Activated naive CD4-positive, alpha-beta T cell (primary cell): Measurements from ENCODE around the gene VWCE.
"Not testable (repeated sequence)": the region's sequence is repeated elsewhere in the genome, so short reads cannot be mapped to it uniquely, and the experiment has no call there.

ENCODE experiments used
- DNase-seq, 4 experiments: peaks; one replicate each; lab custom pipeline; 2025; lab: John Stamatoyannopoulos, UW

Gene VWCE

DNA sequence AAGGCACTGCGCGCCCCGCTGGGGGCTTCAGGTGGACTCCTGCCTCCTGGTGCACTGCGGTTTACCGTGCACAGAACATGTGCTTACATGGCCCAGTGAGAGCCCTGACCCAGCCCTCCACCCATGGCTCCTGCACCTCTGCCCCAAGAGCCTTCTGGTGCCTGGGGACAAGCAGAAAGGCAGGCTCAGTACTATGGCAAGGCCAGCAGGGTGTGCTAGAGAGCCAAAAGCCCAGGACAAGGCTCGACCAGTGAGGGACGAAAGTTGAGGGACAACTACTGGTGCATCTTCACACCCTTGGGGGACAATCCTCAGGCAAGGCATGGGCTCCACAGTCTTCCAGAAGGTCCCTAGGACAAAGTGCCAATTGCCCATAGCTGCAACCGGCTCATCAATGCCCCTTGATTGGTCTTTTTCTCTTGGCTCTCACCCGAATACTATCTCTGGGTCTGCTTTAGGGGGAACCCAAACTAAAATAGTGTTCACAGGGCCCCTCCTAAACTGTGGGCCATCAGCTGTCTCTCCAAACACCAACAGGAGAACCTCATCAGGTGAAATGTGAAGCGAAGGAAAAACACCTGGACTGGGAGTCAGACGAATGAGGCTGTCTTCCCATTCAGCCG is 40.6 kb downstream of the VWCE start:
- peak; percentile 17 to 44 (median 31) for DNase-seq

DNA sequence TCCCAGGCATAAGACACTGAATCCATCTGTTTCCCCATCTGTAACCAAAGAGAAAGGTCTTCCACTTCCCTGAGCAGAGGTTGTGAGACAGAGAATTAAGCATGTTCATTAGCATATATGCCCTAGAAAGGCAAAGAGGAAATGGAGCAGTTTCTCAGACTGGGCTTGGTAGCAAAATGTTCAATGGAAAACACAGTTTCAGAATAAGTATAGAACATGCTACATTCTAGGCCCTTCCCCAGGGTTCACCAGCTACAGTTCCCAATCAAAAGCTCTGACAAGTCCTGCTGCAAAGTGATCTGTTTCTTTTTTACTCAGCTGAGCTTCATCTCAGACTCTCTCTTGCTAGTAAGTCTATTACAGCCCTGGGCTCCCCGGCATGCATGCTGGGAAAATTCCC is 42.8 kb downstream of the VWCE start:
- DNase-seq = not testable (repeated sequence)

DNA sequence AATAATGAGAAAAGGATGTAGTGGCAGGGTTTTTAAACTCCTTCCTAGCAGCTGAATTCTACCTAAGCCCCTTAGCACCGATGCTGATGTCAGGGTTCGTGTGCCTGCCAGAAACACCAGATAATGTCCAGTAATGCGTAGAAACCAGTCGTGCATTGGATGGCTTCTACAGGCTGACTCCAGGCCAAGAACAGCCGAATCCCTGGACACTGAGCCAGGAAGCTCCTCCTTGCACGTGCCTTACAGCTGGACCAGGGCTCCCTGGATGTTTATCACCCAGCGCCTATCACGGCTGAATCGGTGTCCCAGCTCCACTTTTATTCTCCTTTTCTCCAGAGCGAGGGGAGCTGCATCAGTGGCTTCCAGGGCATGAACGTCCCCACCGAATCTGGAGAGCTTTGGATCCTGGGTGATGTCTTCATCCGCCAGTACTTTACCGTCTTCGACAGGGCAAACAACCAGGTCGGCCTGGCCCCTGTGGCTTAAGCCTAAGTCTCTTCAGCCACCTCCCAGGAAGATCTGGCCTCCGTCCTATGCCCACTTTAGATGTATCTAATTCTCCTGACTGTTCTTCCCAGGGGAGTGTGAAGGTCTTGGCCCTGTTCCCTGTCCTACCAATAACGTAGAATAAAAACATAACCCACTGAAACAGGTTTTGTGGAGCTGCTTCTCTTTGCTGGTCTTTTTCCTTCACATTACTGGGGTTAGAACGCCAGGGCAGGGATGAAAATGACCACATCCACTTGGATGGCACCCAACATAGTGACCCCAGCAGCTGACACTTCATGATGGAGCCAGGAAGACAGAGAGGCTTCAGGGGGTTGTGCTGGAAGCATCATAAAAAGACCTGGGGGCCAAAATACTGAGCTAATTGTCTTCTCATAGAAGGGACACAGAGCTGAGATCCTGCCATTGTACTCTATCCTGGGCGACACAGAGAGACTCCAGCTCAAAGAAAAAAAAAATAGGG is 44.0 kb downstream of the VWCE start:
- DNase-seq = not testable (repeated sequence)

DNA sequence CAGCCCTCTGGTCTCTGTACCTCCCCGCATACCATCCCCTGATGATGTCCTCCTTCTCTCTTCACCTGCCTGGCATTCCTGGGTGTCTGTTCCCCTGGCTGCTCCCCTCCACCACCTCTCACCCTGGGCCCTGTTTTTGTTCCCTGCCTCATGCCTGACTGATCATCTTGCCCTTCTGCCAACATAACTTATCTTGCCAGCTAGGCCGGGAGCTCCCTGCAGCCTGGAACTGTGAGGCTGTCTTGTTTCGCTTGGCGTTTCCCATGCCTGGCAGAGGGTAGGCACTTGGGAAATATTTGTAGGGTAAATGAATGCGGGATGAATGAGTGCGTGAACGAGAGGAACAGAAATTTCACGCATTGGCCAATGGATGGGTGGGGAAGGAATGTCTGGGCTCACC is 45.9 kb downstream of the VWCE start:
- not testable (repeated sequence) for DNase-seq

DNA sequence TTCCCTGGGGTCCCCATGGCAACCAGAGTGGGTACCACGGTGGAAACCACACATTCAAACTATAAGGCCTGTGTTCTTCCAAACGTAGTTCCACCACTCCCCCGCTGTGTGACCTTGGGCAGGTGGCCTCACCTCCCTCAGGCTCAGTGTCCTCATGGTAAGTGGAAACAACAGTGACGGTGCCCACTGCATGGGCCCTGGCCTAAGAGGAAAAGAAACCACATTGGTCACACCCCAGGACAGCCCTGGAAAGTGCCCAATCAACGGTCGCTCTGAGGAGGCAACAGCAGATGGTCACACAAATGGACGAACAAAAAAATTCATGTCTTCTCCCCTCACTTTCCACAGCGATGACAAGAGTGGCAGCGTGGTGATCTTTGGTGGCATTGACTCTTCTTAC is 47.0 kb downstream of the VWCE start:
- not testable (repeated sequence) for DNase-seq

DNA sequence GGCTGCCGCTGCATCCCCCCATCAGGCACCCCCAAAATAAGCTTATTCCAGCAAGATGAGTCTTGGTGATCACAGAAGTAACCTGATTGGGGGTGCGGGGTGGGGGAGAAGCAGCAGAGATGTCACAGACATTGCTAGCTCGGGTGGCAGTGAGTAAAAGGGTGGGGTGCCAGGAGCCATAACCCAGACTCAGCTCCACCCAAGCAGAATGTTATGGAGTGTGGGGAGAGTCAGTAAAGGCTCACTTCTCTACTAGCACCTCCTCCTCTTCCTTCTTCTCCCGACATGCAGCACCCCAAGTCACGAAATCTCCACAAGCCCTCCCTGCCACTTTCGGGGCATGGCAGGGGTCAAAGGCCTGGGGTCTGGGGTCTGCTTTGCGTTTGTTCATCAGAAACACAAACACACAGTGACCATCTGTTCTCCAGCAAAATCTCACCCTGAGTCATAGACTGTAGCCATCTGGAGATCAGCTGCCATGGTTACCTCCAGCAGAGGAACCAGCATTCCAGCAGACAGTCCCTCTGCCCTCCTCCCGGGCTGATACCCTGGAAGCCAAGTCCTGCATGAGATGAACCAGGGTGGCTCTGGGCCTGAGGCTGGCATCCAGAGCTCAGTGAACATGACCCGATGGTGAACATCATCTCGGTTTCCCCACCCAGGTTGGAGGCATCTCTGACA is 49.7 kb downstream of the VWCE start:
- DNase-seq = not testable (repeated sequence)

DNA sequence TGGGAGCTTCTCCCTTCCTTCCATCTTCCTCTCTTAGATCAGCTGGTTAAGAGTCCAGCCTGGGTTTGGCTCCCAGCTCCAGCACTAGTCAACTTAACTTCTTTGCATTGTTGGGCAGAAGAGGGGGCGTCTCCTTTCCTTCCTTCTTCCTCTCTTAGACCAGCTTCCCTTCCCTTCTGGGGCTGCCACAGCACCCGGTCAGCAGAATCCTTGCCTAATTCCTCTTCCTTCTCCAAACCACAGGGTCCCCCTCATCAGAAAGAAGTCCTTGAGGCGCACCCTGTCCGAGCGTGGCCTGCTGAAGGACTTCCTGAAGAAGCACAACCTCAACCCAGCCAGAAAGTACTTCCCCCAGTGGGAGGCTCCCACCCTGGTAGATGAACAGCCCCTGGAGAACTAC is 53.6 kb downstream of the VWCE start:
- not testable (repeated sequence) for DNase-seq

DNA sequence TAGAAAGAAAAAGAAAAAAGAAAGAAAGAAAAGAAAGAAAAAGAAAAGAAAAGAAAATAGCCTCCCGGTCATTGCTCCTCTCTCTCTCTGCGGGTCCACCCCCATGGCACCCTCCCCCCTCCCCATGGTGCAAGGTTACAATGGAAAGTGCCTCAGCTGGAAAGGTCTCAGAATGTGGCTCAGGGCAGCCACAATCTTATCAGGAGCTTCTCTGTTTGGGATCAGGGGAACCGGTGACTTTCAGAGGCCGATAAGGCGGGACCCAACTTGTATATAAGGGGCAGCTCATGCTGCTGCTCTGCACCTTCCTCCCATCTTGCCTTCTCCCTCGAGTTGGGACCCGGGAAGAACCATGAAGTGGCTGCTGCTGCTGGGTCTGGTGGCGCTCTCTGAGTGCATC is 54.2 kb downstream of the VWCE start, which contains the start of gene PGA5:
TSS of gene PGA5 (plus strand) at position 301 of the 400 bp plus-strand sequence. CDS start at position 353, 52 bp downstream.
- DNase-seq = not testable (repeated sequence)

DNA sequence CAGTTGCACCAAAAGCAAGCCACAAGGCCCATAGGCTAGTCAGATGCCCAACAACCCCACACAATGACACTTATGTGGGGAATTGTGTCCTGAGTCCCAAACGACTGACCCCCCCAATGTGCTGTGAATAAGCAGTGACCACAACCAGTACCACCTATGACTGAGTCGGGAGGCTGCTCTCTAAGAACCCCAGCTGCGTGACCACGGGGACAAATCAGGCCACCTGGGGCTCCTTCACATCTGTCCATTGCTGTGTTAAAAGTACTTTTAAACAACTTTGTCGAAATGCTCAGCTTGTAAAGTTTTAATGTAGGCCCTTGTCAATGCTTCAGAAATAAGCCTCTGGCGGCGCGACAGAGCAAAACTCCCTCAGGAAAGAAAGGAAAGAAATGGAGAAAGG is 54.8 kb downstream of the VWCE start:
- not testable (repeated sequence) for DNase-seq

DNA sequence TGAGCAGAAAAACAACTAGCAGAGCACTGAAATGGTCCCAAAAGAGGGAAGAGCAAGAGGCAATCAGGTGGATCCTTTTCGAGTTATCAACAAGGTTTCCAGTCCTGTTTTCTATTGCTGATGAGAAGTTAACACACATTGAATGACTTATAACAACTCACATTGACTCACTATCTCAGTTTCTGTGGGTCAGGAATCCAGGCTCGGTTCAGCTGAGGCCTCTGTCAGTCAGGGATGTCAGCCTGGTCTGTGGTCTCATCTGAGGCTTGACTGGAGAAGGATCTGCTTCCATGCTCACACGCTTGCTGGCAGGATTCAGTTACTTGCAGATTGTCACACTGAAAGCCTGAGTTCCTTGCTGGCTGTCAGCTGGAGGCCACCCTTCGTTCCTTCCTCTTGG is 58.0 kb downstream of the VWCE start:
- DNase-seq = not testable (repeated sequence)

DNA sequence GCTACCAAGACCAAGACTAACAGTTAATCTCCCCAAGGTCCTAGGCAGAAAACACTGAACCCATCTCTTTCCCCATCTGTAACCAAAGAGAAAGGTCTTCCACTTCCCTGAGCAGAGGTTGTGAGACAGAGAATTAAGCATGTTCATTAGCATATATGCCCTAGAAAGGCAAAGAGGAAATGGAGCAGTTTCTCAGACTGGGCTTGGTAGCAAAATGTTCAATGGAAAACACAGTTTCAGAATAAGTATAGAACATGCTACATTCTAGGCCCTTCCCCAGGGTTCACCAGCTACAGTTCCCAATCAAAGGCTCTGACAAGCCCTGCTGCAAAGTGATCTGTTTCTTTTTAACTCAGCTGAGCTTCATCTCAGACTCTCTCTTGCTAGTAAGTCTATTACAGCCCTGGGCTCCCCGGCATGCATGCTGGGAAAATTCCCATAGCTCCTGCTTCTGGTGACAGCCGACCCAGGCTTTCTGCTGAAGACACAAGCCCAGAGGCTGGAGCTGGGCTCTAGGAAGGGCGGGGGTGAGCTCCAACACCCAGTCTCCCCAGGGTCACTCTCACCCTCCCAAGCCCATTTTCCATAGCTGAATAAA is 62.5 kb downstream of the VWCE start:
- DNase-seq = not testable (repeated sequence)

DNA sequence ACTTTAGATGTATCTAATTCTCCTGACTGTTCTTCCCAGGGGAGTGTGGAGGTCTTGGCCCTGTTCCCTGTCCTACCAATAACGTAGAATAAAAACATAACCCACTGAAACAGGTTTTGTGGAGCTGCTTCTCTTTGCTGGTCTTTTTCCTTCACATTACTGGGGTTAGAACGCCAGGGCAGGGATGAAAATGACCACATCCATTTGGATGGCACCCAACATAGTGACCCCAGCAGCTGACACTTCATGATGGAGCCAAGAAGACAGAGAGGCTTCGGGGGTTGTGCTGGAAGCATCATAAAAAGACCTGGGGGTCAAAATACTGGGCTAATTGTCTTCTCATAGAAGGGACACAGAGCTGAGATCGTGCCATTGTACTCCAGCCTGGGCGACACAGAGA is 63.5 kb downstream of the VWCE start:
- not testable (repeated sequence) for DNase-seq

DNA sequence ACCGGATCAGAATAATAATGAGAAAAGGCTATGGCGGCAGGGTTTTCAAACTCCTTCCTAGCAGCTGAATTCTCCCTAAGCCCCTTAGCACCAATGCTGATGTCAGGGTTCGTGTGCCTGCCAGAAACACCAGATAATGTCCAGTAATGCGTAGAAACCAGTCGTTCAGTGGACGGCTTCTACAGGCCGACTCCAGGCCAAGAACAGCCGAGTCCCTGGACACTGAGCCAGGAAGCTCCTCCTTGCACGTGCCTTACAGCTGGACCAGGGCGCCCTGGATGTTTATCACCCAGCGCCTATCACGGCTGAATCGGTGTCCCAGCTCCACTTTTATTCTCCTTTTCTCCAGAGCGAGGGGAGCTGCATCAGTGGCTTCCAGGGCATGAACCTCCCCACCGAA is 64.1 kb downstream of the VWCE start:
- DNase-seq = not testable (repeated sequence)

DNA sequence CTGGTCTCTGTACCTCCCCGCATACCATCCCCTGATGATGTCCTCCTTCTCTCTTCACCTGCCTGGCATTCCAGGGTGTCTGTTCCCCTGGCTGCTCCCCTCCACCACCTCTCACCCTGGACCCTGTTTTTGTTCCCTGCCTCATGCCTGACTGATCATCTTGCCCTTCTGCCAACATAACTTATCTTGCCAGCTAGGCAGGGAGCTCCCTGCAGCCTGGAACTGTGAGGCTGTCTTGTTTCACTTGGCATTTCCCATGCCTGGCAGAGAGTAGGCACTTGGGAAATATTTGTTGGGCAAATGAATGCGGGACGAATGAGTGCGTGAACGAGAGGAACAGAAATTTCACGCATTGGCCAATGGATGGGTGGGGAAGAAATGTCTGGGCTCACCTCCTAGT is 65.7 kb downstream of the VWCE start:
- not testable (repeated sequence) for DNase-seq

DNA sequence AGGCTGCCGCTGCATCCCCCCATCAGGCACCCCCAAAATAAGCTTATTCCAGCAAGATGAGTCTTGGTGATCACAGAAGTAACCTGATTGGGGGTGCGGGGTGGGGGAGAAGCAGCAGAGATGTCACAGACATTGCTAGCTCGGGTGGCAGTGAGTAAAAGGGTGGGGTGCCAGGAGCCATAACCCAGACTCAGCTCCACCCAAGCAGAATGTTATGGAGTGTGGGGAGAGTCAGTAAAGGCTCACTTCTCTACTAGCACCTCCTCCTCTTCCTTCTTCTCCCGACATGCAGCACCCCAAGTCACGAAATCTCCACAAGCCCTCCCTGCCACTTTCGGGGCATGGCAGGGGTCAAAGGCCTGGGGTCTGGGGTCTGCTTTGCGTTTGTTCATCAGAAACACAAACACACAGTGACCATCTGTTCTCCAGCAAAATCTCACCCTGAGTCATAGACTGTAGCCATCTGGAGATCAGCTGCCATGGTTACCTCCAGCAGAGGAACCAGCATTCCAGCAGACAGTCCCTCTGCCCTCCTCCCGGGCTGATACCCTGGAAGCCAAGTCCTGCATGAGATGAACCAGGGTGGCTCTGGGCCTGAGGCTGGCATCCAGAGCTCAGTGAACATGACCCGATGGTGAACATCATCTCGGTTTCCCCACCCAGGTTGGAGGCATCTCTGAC is 68.5 kb downstream of the VWCE start:
- not testable (repeated sequence) for DNase-seq

DNA sequence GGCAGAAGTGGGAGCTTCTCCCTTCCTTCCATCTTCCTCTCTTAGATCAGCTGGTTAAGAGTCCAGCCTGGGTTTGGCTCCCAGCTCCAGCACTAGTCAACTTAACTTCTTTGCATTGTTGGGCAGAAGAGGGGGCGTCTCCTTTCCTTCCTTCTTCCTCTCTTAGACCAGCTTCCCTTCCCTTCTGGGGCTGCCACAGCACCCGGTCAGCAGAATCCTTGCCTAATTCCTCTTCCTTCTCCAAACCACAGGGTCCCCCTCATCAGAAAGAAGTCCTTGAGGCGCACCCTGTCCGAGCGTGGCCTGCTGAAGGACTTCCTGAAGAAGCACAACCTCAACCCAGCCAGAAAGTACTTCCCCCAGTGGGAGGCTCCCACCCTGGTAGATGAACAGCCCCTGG is 72.4 kb downstream of the VWCE start:
- not testable (repeated sequence) for DNase-seq

DNA sequence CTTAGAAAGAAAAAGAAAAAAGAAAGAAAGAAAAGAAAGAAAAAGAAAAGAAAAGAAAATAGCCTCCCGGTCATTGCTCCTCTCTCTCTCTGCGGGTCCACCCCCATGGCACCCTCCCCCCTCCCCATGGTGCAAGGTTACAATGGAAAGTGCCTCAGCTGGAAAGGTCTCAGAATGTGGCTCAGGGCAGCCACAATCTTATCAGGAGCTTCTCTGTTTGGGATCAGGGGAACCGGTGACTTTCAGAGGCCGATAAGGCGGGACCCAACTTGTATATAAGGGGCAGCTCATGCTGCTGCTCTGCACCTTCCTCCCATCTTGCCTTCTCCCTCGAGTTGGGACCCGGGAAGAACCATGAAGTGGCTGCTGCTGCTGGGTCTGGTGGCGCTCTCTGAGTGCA is 73.1 kb downstream of the VWCE start, which contains the start of gene PGA4:
TSS of gene PGA4 (plus strand) at position 301 of the 400 bp plus-strand sequence. CDS start at position 355, 54 bp downstream.
- not testable (repeated sequence) for DNase-seq

DNA sequence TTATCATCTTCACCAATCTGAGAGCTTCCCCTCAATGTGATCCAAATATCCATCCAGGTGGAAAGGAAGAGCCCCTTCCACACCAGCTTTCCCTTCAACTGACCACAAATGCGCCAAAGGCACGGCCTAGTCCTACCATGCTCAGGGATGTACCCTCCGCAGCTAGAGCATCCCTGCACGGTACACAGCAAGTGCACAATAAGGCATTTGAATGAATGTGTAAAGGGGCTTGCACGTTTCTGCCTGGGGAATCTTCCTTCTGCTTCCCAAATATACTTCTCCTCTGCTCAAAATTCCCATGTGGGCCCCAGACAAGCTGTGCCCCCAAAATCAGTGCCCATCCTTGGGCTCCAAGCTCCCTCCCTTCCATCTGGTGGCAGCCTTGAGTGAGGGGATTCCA is 76.1 kb downstream of the VWCE start:
- DNase-seq = not testable (repeated sequence)

DNA sequence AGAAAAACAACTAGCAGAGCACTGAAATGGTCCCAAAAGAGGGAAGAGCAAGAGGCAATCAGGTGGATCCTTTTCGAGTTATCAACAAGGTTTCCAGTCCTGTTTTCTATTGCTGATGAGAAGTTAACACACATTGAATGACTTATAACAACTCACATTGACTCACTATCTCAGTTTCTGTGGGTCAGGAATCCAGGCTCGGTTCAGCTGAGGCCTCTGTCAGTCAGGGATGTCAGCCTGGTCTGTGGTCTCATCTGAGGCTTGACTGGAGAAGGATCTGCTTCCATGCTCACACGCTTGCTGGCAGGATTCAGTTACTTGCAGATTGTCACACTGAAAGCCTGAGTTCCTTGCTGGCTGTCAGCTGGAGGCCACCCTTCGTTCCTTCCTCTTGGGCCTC is 76.8 kb downstream of the VWCE start:
- not testable (repeated sequence) for DNase-seq

DNA sequence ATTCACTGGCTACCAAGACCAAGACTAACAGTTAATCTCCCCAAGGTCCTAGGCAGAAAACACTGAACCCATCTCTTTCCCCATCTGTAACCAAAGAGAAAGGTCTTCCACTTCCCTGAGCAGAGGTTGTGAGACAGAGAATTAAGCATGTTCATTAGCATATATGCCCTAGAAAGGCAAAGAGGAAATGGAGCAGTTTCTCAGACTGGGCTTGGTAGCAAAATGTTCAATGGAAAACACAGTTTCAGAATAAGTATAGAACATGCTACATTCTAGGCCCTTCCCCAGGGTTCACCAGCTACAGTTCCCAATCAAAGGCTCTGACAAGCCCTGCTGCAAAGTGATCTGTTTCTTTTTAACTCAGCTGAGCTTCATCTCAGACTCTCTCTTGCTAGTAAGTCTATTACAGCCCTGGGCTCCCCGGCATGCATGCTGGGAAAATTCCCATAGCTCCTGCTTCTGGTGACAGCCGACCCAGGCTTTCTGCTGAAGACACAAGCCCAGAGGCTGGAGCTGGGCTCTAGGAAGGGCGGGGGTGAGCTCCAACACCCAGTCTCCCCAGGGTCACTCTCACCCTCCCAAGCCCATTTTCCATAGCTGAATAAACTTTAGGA is 81.3 kb downstream of the VWCE start:
- not testable (repeated sequence) for DNase-seq

DNA sequence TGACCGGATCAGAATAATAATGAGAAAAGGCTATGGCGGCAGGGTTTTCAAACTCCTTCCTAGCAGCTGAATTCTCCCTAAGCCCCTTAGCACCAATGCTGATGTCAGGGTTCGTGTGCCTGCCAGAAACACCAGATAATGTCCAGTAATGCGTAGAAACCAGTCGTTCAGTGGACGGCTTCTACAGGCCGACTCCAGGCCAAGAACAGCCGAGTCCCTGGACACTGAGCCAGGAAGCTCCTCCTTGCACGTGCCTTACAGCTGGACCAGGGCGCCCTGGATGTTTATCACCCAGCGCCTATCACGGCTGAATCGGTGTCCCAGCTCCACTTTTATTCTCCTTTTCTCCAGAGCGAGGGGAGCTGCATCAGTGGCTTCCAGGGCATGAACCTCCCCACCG is 82.9 kb downstream of the VWCE start:
- not testable (repeated sequence) for DNase-seq
